Left forelimb (tissue), 1 donor: ENCODE measurements around the gene RCE1.

Experiments
- DNase-seq: peaks from one replicate; pipeline ENCODE4 v3.0.0-alpha.2; 2018; ENCODE audit warnings: low spot score

RCE1 gene

DNA sequence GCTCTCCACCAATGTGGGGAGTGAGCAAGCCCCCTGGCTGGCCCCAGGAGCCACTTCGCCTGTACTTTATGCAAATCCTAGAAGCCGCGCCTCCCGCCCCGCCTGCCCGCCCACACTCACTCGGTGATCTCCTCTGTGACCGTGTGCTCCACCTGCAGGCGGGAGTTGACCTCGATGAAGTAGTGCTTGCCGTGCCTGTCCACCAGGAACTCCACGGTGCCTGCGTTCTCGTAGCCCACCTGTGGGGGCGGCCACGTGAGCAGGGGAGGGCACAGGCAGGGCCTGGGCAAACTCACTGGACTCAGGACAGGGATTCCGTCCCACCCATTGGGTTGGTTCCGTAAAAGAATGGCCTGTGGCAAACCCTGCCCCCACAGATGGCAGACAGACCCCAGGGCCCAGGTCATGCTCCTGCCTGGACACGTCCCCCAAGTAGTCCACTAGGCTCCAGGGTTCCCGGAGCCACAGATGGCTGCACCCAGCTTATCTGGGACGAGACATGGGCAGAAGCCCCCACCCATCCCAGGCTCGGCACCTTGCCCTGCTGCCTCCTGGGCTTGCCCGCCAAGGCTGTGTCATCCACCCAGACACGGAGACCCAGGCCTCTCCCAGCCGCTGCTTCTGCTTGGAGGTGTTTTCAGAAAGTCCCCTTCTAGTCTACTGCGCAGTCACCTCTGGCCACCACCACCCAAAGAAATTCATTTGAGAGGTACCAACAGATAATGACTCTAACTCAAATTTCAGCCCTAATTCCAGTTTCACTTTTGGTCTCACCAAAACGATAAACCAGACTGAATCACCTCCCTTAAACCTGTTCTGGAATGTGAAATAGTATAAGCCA, 25.7 kb downstream of the RCE1 start:
- no peak for DNase-seq

DNA sequence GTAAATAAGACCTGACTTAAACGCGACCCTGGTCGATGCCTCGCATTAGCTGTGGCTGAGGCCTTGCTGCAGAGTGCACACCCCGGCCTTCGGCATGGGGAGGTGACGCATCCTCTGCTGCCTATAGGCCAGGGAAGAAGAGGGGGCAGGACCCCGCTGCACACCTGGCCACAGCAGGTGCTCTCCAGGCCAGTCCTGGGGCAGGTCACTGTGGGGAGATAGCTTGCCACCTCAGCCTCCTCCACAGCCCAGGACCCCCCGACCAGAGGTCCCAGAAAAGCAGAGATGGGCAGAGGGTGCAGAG, 26.3 kb downstream of the RCE1 start:
- no peak for DNase-seq

DNA sequence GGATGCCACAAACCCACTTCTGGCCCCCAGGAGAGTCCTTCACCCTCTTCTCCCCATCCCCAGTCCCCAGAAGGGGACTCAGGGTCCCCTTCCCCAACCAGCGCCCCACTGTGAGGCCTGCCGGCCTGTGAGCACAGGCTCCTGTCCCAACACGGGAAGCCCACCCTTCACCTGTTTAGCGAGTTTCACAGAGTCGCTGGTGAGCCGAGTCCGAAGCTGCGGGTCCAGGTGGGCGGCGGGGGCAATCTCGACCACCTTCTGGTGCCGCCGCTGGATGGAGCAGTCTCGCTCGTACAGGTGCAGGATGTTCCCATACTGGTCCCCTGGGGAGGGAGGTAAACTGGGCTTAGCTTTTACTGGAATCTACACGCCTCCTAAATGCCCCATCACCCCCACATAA, 26.9 kb downstream of the RCE1 start:
- no peak for DNase-seq

DNA sequence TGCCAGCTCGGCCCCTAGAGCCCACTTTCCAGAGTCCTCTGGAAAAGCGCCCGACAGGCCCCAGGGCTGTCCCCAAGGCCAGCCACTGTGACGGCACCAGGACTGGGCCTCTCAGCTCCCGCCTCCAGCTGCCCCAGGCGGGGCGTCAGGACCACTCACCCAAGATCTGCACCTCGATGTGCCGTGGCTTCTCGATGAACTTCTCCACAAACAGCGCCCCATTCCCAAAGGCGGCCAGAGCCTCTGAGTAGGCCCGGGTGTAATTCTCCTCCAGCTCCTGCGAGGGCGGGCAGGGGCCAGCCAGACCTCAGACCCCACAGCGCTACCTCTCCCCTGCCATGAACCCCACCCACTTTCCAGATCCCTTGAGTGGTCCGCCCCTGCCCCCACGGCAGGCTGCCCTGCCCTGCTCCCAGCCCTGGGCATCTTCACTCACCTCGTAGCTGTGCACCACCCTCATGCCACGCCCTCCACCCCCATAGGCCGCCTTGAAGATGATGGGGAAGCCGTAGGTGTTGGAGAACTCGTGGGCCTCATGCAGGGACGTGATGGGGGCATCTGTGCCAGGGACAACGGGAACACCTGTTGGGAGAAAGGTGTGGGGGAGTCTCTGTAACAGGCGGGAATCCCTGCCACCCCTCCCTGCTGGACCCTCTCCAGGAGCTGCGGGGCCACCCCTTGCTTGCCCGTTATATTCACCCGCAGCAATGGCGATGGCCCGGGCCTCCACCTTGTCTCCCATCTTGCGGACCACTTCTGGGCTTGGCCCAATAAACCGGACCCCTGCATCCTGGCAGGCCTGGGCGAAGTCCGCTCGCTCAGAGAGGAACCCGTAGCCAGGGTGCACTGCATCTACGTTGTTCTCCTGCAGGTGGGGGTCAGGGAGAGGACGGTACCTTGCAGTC, 27.6 kb downstream of the RCE1 start:
- no peak for DNase-seq

DNA sequence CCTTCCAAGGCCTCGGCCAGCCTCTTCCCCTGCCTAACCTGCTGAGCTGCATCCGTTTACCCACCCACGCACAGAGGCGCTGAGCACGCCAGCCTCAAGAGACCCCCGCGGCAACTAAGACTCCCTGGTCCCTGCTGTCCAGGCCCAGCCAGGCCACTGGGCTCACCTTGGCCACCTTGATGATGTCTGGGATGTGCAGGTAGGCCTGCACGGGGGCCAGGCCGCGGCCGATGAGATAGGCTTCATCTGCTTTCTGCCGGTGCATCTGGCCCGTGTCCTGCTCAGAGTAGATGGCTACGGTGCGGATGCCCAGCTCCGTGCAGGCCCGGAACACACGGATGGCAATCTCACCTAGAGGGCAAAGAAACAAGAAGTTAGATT, 28.3 kb downstream of the RCE1 start:
- DNase-seq: no peak

DNA sequence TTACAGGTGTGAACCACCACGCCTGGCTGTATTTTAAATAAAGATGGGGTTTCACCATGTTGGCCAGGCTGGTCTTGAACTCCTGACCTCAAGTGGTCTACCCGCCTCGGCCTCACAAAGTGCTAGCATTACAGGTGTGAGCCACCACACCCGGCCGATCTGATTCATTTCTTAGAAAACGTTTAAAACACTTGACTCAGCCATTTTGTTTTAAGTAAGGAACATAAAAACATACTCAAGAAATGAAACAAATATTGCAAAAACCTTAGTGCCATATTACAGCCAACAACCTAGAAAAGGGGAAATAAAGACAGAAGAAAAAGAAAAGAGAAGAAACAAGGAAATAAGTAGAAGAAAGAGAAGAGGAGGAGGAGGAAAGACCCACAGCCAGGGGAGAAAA, 31.0 kb downstream of the RCE1 start:
- DNase-seq: no peak

DNA sequence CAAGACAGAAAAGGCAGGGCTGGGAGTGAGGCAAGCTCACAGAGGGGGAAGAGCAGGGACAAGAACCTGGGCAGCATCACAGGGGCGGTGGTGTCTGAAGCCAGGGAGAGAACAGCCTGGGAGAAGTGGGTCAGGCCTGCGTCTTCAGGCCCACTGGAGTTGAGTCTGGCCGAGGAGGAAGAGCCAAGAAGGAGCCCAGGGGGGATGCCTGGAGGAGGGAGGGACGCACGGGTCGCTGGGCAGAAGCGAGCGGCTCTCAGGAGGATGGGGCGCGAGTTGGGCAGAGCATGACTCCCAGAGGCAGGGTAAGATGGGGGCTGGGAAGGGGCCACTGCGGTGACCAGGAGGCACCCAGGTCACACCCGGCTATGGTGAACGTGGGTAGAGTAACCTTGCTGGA, 32.1 kb downstream of the RCE1 start:
- DNase-seq: no peak

DNA sequence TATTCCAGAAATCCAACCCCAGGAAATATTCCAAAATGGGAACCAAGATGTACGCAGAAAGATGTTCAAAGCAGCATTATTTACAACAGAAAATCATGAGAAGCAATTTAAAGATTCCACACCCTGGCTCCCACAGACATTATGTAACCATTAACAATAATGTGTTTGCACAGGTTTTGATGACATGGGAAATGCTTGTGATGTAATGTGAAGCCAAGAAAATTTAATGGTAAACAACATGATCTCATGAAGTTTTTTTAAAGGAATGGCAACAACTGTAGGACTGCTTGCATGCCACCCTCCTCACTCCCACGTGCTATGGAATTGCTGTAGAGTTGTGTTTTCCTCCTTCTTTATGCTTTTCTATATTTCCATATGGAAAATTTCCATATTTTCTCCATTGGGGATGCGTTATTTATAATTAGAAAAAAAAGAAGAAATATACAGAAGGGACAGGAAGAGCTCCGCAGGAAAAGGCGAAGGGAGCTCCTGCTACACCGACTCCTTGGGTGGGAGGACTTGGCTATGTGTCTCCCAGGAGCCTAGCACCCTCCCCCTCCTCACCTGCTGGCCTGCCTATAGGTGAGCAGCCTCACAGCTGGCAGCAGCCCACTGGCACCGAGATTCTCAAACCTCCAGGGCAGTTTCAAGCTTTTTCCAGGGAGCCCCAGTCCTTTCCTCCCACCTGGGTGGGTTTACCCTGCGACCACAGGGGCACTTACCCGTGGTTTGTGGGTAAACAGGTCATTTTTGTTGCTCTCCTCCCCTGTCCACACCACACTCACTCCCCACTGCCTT, 34.5 kb downstream of the RCE1 start:
- DNase-seq: no peak

DNA sequence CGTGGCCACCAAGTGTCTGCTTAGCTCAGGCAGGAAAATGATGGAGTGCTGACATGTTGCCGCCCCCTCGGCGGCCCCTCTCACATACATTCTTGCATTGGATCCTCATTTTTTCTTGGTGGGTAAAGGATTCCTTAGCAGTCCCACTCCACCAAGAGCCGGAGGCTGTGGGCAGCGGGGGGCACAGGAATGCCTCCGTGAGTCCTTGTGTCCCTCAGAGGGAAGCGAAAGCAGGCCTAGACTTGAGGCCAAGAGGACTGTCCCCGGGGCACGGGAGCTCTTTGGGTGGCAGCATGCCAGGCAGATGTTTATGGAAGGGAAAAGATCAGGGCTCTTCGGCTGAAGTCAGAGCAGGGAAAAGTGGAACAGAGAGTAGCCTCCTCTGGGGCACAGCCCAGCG, 35.2 kb downstream of the RCE1 start:
- no peak for DNase-seq

DNA sequence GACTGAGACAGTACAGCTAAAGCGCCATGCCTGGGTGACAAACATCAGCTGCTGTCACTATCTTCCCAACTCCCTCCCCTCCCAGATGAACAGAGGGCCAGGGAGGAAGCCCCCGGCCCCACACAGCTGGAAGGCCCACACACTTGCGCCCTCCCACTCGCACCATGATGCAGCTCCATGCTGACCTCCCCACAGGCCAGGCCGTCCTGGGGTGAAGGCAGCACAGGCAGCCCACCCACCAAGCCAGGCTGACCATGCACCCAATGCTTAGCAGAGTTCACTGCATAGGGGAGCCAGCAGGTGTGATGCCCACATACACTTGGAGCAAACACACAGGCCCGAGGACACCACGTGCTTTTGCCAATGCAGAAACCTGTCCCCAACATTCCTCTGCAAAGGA, 35.8 kb downstream of the RCE1 start:
- DNase-seq: no peak

DNA sequence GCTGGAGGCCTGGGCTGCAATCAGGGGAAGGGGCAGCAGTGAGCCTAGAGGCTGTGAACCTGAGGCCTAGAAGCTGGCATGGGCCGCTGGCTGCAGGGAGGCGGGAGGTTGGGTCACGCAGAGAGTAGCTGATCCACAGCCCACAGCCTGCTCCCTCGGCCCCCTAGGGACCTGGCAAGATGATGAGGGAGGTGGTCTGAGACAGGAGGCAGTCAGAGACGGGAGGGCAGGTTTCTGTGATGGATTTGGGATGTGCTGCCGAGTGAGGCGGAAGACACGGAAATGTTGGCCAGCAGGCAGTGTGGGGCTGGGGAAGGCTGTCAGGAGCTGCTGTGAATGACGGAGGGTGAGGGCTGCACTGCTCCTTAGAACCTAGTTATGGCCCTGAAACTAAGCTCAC, 36.3 kb downstream of the RCE1 start:
- DNase-seq: peak; percentile 40

DNA sequence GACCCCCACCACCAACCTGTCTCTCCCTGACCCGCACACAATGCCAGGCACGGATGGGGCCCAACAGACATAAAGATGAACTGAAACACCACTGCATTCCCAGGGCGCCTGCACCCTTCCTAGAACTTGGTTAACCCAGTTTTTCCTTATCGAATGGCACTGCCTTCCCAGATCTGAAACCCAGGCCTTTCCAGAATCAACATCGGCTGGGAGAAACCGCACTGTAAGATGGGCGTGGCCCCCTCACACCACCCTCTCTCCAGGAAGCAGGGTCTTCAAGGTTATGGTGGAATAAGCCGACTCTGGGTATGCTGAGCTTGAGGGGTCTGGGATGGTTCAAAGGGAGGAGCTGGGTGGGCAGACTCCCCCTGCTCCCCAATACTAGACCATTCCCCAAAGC, 36.8 kb downstream of the RCE1 start:
- DNase-seq: no peak

DNA sequence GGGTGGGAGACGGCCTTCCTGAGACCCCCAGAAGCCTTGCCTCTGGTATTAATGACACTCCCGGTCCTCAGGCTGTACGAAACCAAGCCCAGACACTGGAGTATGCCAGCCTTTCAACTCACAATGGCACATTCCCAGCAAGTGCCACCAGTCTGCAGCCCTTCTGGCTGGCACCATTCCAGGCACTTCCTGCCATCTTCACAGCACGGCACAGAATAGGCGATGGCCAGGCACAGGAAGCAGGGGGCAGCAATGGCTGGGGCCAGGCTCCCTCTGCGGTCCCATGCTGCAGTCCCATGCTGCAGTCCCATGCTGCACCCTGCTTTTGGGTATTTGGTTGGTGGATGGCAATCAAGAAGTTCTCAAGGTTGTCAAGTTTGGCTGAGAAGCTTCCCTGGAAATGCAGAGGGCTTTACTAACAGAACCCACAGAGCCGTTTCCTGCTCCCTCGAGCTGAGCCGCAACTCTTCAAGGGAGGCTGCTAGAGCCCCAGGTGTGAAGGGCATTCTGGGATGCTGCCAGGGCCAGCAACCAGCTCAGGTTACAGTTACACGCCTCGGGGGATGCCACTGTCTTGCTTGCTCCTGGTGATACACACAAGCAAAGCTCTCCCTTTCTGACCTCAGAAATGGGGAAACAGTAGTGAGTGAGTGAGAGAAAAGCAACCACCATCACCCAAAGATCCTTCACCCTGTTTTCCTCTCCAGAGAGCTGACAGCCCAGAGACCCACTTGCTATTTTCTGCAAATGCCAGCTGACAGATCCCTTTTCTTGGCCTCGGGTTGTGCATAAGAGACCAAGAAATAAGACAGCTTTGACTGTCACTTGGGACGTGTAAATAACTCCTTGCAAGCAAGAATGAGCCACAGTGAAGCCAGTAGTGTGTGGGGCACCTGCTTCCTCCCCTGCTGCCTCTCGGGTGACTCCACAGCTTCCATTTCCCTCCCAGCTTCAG, 37.5 kb downstream of the RCE1 start:
- peak; percentile 42 for DNase-seq

DNA sequence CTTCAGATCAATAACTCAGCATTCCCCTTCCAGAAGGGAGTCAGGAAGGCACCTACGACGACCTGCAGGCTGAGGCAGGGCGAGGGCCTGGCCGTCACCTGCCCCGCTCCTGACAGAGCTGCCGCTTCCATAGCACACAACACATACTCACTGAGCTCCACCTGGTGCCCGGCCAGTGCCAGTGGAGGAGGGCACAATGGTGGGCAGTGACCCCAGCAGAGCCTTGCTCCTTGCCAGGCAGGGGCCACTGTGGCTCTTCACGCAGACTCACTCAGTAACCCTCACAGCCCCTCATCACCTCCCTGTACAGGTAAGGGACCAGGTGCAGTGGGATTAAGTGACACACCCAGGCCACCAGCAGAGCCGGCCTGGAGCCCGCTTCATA, 38.2 kb downstream of the RCE1 start:
- DNase-seq: peak; percentile 36

DNA sequence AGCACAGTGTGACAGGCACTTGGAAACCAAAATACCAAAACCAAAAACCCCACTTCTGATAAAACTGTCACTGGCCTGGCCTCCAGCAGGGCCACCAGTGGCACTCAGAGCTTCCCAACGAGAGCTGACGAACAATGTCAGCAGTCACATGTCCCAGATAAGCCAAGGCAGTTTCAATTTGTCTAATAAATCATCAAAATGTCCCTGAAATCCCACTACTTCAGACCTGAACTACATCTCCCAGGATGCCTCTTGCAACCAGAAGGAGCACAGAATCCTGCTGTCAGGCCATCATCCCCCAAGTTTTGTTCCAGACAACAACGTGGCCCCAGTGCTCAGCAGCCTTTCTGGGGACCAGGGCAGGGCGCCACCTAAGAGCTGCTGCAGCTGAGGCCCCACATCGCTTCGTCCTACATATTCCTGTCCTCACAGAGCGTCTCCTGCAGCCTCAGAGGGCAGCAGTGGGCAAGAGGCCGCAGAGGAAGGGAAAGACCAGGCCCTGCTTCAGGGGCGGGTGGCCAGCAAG, 38.7 kb downstream of the RCE1 start:
- no peak for DNase-seq

DNA sequence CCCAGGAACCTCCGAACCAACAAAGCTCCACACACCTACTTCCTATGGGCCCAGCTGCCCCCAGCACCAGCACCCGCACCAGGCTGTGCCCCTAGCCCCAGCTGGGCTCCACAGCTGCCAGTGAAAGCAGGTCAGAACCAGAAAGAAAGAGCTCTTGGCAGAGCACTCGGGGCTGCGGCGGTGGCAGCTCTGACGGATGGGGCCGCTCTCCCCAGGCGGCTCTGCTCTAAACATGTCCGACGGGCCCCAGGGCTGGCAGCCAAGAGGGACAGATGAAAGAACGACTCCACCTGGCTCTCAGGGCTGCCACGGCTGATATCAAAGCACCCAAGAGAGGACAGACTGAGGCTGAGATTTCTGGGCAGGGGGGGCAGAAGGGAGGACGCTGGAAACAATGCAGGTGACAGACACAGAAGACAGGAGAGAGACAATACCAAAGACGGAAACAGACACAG, 39.3 kb downstream of the RCE1 start:
- peak; percentile 66 for DNase-seq

DNA sequence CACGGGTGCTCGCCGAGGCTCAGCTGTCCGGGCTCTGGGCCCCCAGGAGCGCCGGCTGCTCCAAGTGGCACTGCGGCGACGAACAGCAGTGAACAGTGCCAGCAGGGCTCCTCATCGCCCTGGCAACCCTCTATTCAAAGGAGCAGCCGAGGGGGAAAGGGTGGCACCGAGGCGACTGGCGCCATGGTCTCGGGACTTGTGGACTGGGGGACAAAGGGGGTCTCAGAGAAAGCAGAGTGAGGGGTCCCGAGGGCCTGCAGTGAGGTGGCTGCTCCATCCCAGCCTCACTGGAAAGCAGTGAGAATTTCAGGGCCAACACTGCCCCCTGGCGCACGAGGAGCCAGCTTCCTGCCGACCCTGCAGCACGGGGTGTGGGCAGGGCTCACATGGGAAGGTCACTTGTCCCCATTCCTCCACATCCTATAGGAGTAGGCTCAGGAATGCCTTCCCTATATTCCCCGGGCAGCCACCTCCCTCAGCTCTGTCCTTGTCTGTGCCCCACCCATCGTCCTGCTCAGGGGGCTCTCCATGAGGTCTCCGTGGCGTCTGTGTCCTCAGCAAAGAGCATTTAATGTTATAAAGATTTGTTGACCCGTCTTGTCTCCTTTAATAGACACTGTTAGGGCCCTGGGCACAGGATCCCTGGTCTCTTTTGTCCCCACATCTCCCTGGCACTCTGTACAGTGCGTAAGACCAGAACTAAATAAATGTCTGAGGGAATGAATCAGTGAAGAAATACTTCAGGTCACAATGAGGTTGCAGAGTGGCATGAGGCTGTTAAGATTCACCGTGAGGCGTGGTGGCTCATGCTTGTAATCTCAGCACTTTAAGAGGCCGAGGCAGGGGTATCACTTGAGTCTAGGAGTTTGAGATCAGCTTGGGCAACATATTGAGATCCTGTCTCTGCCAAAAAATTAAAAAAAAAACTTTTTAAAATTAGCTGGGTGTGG, 40.0 kb downstream of the RCE1 start:
- DNase-seq: peak; percentile 75

DNA sequence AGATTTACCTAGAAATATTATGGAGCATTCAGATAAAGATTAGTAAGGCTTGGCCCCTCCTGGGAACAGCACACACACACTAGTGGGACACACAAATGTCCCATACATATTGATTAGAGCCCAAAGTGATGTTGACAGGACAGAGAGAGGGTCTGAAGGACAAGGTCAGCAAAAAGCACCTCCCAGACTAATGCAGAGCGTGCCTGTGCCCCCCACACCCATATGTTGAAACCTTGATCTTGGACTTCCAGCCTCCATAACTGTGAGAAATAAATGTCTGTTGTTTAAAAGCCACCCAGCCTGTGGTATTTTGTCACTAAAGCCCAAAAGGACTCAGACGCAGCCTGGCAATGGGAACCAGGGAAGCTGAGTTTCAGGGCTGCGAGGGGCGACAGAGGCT, 41.2 kb downstream of the RCE1 start:
- no peak for DNase-seq

DNA sequence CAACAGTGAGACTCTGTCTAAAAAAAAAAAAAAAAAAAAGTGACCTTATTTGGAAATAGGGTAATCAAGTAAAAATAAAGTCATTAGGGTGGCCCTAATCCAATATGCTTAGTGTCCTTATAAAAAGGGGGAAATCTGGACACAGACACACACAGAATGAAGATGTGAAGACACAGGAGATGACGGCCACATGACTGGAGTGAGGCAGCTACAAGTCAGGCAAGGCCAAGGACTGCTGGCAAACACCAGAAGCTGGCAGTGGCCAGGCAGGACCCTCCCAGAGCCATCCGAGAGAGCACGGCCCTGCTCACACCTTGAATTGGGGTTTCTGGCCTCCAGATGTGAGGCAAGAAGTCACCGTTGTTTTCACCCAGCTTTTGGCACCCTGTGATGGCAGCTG, 42.2 kb downstream of the RCE1 start:
- DNase-seq: no peak

DNA sequence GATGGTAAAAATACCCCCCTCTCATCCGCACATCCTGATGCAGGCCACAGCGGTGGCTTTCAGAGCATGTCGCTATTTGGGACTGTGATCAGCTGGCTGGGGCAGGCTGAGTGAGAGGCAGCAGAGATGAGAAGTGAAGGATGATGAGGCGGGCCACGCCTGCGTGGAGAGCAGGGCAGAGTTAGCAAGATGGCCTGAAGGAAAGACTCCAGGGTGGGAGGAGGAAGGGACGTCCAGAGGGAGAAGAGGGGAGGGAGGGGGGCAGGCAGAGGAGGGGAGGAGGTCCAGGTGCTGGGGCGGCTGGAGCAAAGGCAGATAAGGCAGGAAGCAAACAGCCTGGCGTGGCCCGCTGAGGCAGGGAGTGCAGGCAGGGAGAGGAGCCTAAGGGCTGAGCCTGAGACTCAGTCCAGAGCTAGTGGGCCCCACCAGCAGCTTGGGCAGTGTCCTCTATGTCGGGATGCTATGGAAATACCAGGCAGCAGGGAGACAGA, 42.8 kb downstream of the RCE1 start:
- DNase-seq: no peak
